H1 (cell line): Measurements from ENCODE around the gene CCDC12. TPM values are rescaled to one million over a fixed set of nuclear protein-coding genes. Genes with fewer than 3 reads are reported as not detected.

ENCODE experiments used
- CTCF ChIA-PET: fragments of 300-600 bp; sonication (Branson Sonifier 250); formaldehyde crosslinking; loops from one replicate; lab custom pipeline; 2021; ENCODE audit not compliant: partially characterized antibody; lab: Charles Lee
- POLR2A ChIA-PET: fragments of 300-600 bp; sonication (Branson Sonifier 250); formaldehyde crosslinking; loops from one replicate; lab custom pipeline; 2021; ENCODE audit warnings: inconsistent platforms; ENCODE audit not compliant: partially characterized antibody; lab: Charles Lee
- DNase-seq, 2 experiments: peaks; one replicate each; pipeline versions ENCODE4 v3.0.0 to v3.0.0-alpha.2; 2010 to 2022; ENCODE audit warnings: low spot score in 2 of 2, low read depth in 1 of 2, mixed read lengths in 1 of 2
- FAIRE-seq: peaks from 2 replicates; lab custom pipeline; 2011; peaks lifted over from hg19 to GRCh38; lab: Jason Lieb, UNC
- H2AFZ ChIP-seq: 2 replicates; pipeline ENCODE4 v1.8.1; 2012; ENCODE audit warnings: low read length, inconsistent platforms
- H2AK5ac ChIP-seq: 2 replicates; pipeline ENCODE4 v1.6.1; 2013; ENCODE audit warnings: low read depth, low read length
- H2BK120ac ChIP-seq: replicated peaks from 2 replicates; pipeline ENCODE3; 2013; ENCODE audit warnings: low read depth, low read length, inconsistent platforms
- H2BK12ac ChIP-seq: 2 replicates; pipeline ENCODE4 v1.6.1; 2013; ENCODE audit warnings: low read depth, low read length
- H2BK15ac ChIP-seq: 2 replicates; pipeline ENCODE4 v1.6.1; 2013; ENCODE audit warnings: low read length
- H2BK20ac ChIP-seq: 2 replicates; pipeline ENCODE4 v1.6.1; 2013; ENCODE audit warnings: low read length
- H2BK5ac ChIP-seq: 2 replicates; pipeline ENCODE4 v1.6.1; 2013; ENCODE audit warnings: low read depth, low read length
- H3K14ac ChIP-seq: 2 replicates; pipeline ENCODE4 v1.6.1; 2013; ENCODE audit warnings: inconsistent platforms; ENCODE audit not compliant: insufficient read length
- H3K18ac ChIP-seq: 2 replicates; pipeline ENCODE4 v1.6.1; 2013; ENCODE audit warnings: low read length; ENCODE audit errors: extremely low read depth
- H3K23ac ChIP-seq: 2 replicates; pipeline ENCODE4 v1.6.1; 2013; ENCODE audit warnings: inconsistent platforms; ENCODE audit not compliant: insufficient read length
- H3K23me2 ChIP-seq: 2 replicates; pipeline ENCODE4 v1.6.1; 2013; ENCODE audit warnings: low read depth, low read length
- H3K27ac ChIP-seq: 2 replicates; pipeline ENCODE4 v1.6.1; 2011; ENCODE audit warnings: low read depth, low read length, inconsistent platforms
- H3K27me3 ChIP-seq, 4 experiments: replicated peaks in 1 of 4; 1 replicate in 1 of 4; 2 replicates in 3 of 4; pipeline versions ENCODE4 v1.6.1 to v1.8.1; 2011 to 2013; ENCODE audit warnings: low read length in 3 of 4, mild to moderate bottlenecking in 3 of 4, inconsistent platforms in 2 of 4, mixed read lengths in 2 of 4, moderate library complexity in 1 of 4; ENCODE audit not compliant: control insufficient read depth in 3 of 4, insufficient read depth in 3 of 4; ENCODE audit errors: extremely low read depth in 1 of 4
- H3K36me3 ChIP-seq, 4 experiments: 2 replicates each; pipeline versions ENCODE4 v1.6.1 to v1.8.1; 2011 to 2013; ENCODE audit warnings: mild to moderate bottlenecking in 4 of 4, low read length in 3 of 4, moderate library complexity in 2 of 4, control low read depth in 1 of 4, inconsistent platforms in 1 of 4; ENCODE audit not compliant: insufficient read depth in 4 of 4, control insufficient read depth in 2 of 4
- H3K4ac ChIP-seq: replicated peaks from 2 replicates; pipeline ENCODE3; 2013; ENCODE audit warnings: low read length, low read depth, mixed read lengths, inconsistent platforms; ENCODE audit not compliant: insufficient read length
- H3K4me1 ChIP-seq, 4 experiments: replicated peaks in 1 of 4; 1 replicate in 1 of 4; 2 replicates in 3 of 4; pipeline versions ENCODE4 v1.6.1 to v1.8.1; 2011 to 2013; ENCODE audit warnings: low read length in 3 of 4, inconsistent platforms in 2 of 4, mixed read lengths in 1 of 4; ENCODE audit not compliant: insufficient read depth in 4 of 4, control insufficient read depth in 3 of 4
- H3K4me2 ChIP-seq, 2 experiments: 2 replicates each; pipeline versions ENCODE4 v1.6.1 to v1.8.1; 2011 to 2013; ENCODE audit warnings: low read depth in 2 of 2, low read length in 2 of 2, control low read depth in 1 of 2, inconsistent platforms in 1 of 2, mild to moderate bottlenecking in 1 of 2; ENCODE audit not compliant: insufficient read depth in 1 of 2
- H3K4me3 ChIP-seq, 4 experiments: fragments of 200-600, 300-600 bp in 1 of 4; sonication (generic), shearing (Covaris generic), sonication (Bioruptor Twin) in 1 of 4; 2 replicates each; pipeline versions ENCODE4 v1.5.1 to v1.8.1; 2011 to 2016; ENCODE audit warnings: low read length in 4 of 4, low read depth in 3 of 4, control low read depth in 2 of 4, inconsistent platforms in 2 of 4, mild to moderate bottlenecking in 2 of 4, mixed read lengths in 1 of 4, moderate library complexity in 1 of 4; ENCODE audit not compliant: insufficient read depth in 2 of 4; ENCODE audit errors: extremely low read depth in 1 of 4
- H3K56ac ChIP-seq: replicated peaks from 2 replicates; pipeline ENCODE3; 2013; ENCODE audit warnings: low read depth, mild to moderate bottlenecking, mixed read lengths, low read length, inconsistent platforms; ENCODE audit not compliant: insufficient read length
- H3K79me1 ChIP-seq: 2 replicates; pipeline ENCODE4 v1.6.1; 2013; ENCODE audit warnings: low read depth, low read length, control low read depth
- H3K79me2 ChIP-seq, 2 experiments: 2 replicates each; pipeline versions ENCODE4 v1.6.1 to v1.8.1; 2012 to 2013; ENCODE audit warnings: low read length in 2 of 2, mild to moderate bottlenecking in 2 of 2, inconsistent platforms in 1 of 2; ENCODE audit not compliant: insufficient read depth in 2 of 2, control insufficient read depth in 1 of 2
- H3K9ac ChIP-seq, 4 experiments: replicated peaks in 1 of 4; 1 replicate in 1 of 4; 2 replicates in 3 of 4; pipeline versions ENCODE4 v1.6.1 to v1.8.1; 2011 to 2013; ENCODE audit warnings: low read depth in 3 of 4, low read length in 3 of 4, control low read depth in 2 of 4, mild to moderate bottlenecking in 2 of 4, moderate library complexity in 2 of 4, inconsistent platforms in 1 of 4; ENCODE audit errors: extremely low read depth in 1 of 4
- H3K9me3 ChIP-seq, 2 experiments: 2 replicates each; pipeline versions ENCODE4 v1.6.1 to v1.8.1; 2012 to 2013; ENCODE audit warnings: mild to moderate bottlenecking in 2 of 2, moderate library complexity in 2 of 2, control low read depth in 1 of 2, inconsistent platforms in 1 of 2, low read depth in 1 of 2, low read length in 1 of 2, mixed read lengths in 1 of 2; ENCODE audit not compliant: insufficient read depth in 2 of 2
- H4K20me1 ChIP-seq, 2 experiments: replicated peaks in 1 of 2; 2 replicates each; pipeline versions ENCODE3 to v1.8.1; 2011 to 2013; ENCODE audit warnings: inconsistent platforms in 2 of 2, low read length in 2 of 2, mild to moderate bottlenecking in 1 of 2; ENCODE audit not compliant: insufficient read depth in 2 of 2, control insufficient read depth in 1 of 2
- H4K5ac ChIP-seq: 2 replicates; pipeline ENCODE4 v1.6.1; 2013; ENCODE audit warnings: low read length, low read depth, mixed read lengths, inconsistent platforms; ENCODE audit not compliant: insufficient read length
- H4K8ac ChIP-seq: 2 replicates; pipeline ENCODE4 v1.8.0; 2013; ENCODE audit warnings: mild to moderate bottlenecking, moderate library complexity, low read length, inconsistent platforms; ENCODE audit not compliant: insufficient read depth; ENCODE audit errors: extremely low read depth
- H4K91ac ChIP-seq: replicated peaks from 2 replicates; pipeline ENCODE3; 2013; ENCODE audit warnings: low read length, mixed read lengths, inconsistent platforms; ENCODE audit not compliant: insufficient read length
- ATF3 ChIP-seq: IDR thresholded peaks from 2 replicates; pipeline ENCODE4 v1.6.1; 2011; ENCODE audit warnings: low read depth, mild to moderate bottlenecking, low read length; ENCODE audit not compliant: insufficient read depth
- BCL11A ChIP-seq, 2 experiments: IDR thresholded peaks; one replicate each; pipeline ENCODE4 v1.6.1; 2011; ENCODE audit warnings: low read depth in 2 of 2, low read length in 2 of 2, mild to moderate bottlenecking in 2 of 2
- EP300 ChIP-seq, 2 experiments: IDR thresholded peaks; 1 replicate in 1 of 2; 2 replicates in 1 of 2; pipeline ENCODE4 v1.6.1; 2011 to 2012; ENCODE audit warnings: low read depth in 2 of 2, low read length in 2 of 2, mild to moderate bottlenecking in 2 of 2, borderline replicate concordance in 1 of 2, inconsistent platforms in 1 of 2, moderate library complexity in 1 of 2
- NANOG ChIP-seq: IDR thresholded peaks from 2 replicates; pipeline ENCODE4 v1.6.1; 2011; ENCODE audit warnings: low read length, low read depth, mild to moderate bottlenecking, inconsistent platforms; ENCODE audit not compliant: insufficient read depth, poor library complexity, severe bottlenecking
- POLR2AphosphoS5 ChIP-seq: IDR thresholded peaks from 2 replicates; pipeline ENCODE4 v1.6.1; 2011; ENCODE audit warnings: low read depth, low read length
- SAP30 ChIP-seq: fragments of 300-600 bp; sonication (generic); IDR thresholded peaks from 2 replicates; pipeline ENCODE4 v1.7.1; 2012; ENCODE audit warnings: low read length, moderate library complexity, mild to moderate bottlenecking, inconsistent platforms; ENCODE audit not compliant: insufficient read depth, insufficient replicate concordance
- SP1 ChIP-seq: IDR thresholded peaks from 2 replicates; pipeline ENCODE4 v1.6.1; 2011; ENCODE audit warnings: low read depth, low read length
- TCF12 ChIP-seq: IDR thresholded peaks from 2 replicates; pipeline ENCODE4 v1.6.1; 2011; ENCODE audit warnings: low read depth, mild to moderate bottlenecking, low read length
- WGBS, 2 experiments: shearing (Covaris generic) in 1 of 2; methylation state at CpG; one replicate each; pipeline versions ENCODE4 v1.1.6 to v1.1.7; 2013 to 2015; ENCODE audit warnings: low lambda C conversion rate in 2 of 2, mixed read lengths in 2 of 2, inconsistent platforms in 1 of 2, low coverage in 1 of 2, missing lambda C conversion rate in 1 of 2; ENCODE audit not compliant: insufficient replicate concordance in 2 of 2, insufficient coverage in 1 of 2, insufficient read length in 1 of 2; ENCODE audit errors: extremely low coverage in 1 of 2, missing lambda C conversion rate in 1 of 2; 5-methylcytosine and 5-hydroxymethylcytosine counted together
- polyA plus RNA-seq, 7 experiments: library from polyadenylated mRNA; depleted of rRNA in 3 of 7; stranded (reverse) in 5 of 7; unstranded in 2 of 7; fragments of >200 nt in 5 of 7; fragments of 200-250 nt in 2 of 7; gene quantifications; 1 replicate in 5 of 7; 2 replicates in 1 of 7; 4 replicates in 1 of 7; pipeline versions ENCODE4 v1.2.1 to v1.2.3, GENCODE V29; 2011 to 2013; ENCODE audit warnings: missing spikeins in 2 of 7, mixed read lengths in 2 of 7
- total RNA-seq: library from RNA; stranded (reverse); fragmentation: NEBNext Ultra II Directional; extraction: Animal tissue kit (Norgen Biotek cat#: 25700); gene quantifications from 2 replicates; pipeline ENCODE4 v1.2.1, GENCODE V29; 2021
- TF ChIP-seq, protein P1 (sequence below): IDR thresholded peaks from 2 replicates; pipeline ENCODE4 v1.6.1; 2012; ENCODE audit warnings: inconsistent platforms
- TF ChIP-seq, protein P2 (sequence below): IDR thresholded peaks from 2 replicates; pipeline ENCODE4 v1.6.1; 2012; ENCODE audit warnings: inconsistent platforms

The CCDC12 gene
- total and polyA plus RNA-seq, 2 of the 8 experiments (the other 6 are each of a cell fraction or from before 2014, with no cell fraction given) = 29.5 to 41.3 TPM

GRCh38 chr3:46990573-46991374, 14.2 kb upstream of the CCDC12 start:
- 91% methylated on average over 11 of the region's 11 CpGs; no CpG with 5 or more reads in 1 of the 2 experiments for WGBS, 2 experiments
- TF ChIP-seq BCL11A (IDR thresholded peaks at IDR 0.05; ENCODE audit: low read depth in 2 of 2, low read length in 2 of 2) (no peak), ATF3 (no peak), TCF12 (no peak), NANOG (no peak), POLR2AphosphoS5 (no peak), SP1 (no peak), SAP30 (no peak), EP300 (IDR thresholded peaks at IDR 0.05; ENCODE audit: borderline replicate concordance in 1 of 2, low read depth in 2 of 2, low read length in 2 of 2) (no peak)
- TF ChIP-seq, protein P1, sequence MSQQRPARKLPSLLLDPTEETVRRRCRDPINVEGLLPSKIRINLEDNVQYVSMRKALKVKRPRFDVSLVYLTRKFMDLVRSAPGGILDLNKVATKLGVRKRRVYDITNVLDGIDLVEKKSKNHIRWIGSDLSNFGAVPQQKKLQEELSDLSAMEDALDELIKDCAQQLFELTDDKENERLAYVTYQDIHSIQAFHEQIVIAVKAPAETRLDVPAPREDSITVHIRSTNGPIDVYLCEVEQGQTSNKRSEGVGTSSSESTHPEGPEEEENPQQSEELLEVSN = no peak
- TF ChIP-seq, protein P2, sequence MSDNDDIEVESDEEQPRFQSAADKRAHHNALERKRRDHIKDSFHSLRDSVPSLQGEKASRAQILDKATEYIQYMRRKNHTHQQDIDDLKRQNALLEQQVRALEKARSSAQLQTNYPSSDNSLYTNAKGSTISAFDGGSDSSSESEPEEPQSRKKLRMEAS = no peak

More at GRCh38 chr3:46990573-46991374, 14.2 kb upstream of the CCDC12 start:
- no peaks in the 10 kb centered on the region for H3K9me3 ChIP-seq
- CTCF ChIA-PET = interaction anchor here (0.7 to 2.7 kb wide), 5 partner anchors 8 to 81 kb away, joined by 3 to 8 read pairs (median 4); no protein-coding TSS in a partner anchor
- H4K91ac ChIP-seq = no peak overlapping the region
- no peak overlapping the region for H2BK15ac ChIP-seq
- peaks cover 0 to 23% (median 8%) of the 10 kb centered on the region in 4 experiments; a peak in 6 of 7 replicates for H3K4me1 ChIP-seq
- no peak overlapping the region for H2BK120ac ChIP-seq
- H3K27ac ChIP-seq = no peak overlapping the region
- no peak overlapping the region for H3K23ac ChIP-seq
- H2AK5ac ChIP-seq = no peak overlapping the region
- H4K5ac ChIP-seq = no peak overlapping the region
- no peak overlapping the region for H3K4me2 ChIP-seq
- no peak overlapping the region for H2BK5ac ChIP-seq
- no peak for DNase-seq
- H3K79me2 ChIP-seq = no peaks in the 10 kb centered on the region; a peak in 1 of 4 replicates
- no peak for FAIRE-seq
- H2AFZ ChIP-seq = no peak overlapping the region
- peaks cover 0 to 4% of the 10 kb centered on the region in 2 experiments for H4K20me1 ChIP-seq
- peaks cover 0 to 3% (median 1%) of the 10 kb centered on the region in 4 experiments; a peak in 2 of 8 replicates for H3K36me3 ChIP-seq
- no peak overlapping the region for H3K9ac ChIP-seq
- H3K23me2 ChIP-seq = no peaks in the 10 kb centered on the region
- H4K8ac ChIP-seq = no peak overlapping the region
- H3K56ac ChIP-seq = no peak overlapping the region
- no peak overlapping the region for H3K14ac ChIP-seq
- POLR2A ChIA-PET = interaction anchor here (1.2 kb wide), 1 partner anchor 9 kb away, joined by 3 read pairs; no protein-coding TSS in a partner anchor
- no peak overlapping the region for H3K4me3 ChIP-seq
- no peak overlapping the region for H2BK20ac ChIP-seq
- H2BK12ac ChIP-seq = no peak overlapping the region
- H3K27me3 ChIP-seq = no peaks in the 10 kb centered on the region
- no peak overlapping the region for H3K18ac ChIP-seq
- no peak overlapping the region for H3K4ac ChIP-seq
- no peaks in the 10 kb centered on the region for H3K79me1 ChIP-seq
